Natural killer cell (primary cell): Measurements from ENCODE around the gene TMEM185B. TPM values are rescaled to one million over a fixed set of nuclear protein-coding genes. Genes with fewer than 3 reads are reported as not detected.

ENCODE experiments used
- ATAC-seq, 3 donors: fragments of 150-1000 bp in 2 of 3; fragments of 200-7000 bp in 1 of 3; cut with Tn5 transposase; 1 replicate in 1 of 3; 2 replicates in 2 of 3; pipeline ENCODE4 v1.10.0; 2021; ENCODE audit warnings: mild to moderate bottlenecking in 2 of 3, moderate library complexity in 2 of 3
- DNase-seq, 2 donors: peaks; one replicate each; pipeline versions ENCODE4 v3.0.0 to v3.0.0-alpha.2; 2013 to 2021; ENCODE audit warnings: mixed read lengths in 1 of 2
- H3K27ac ChIP-seq: one replicate; pipeline ENCODE4 v1.5.1; 2013; ENCODE audit warnings: mild to moderate bottlenecking, low read length
- H3K27me3 ChIP-seq: one replicate; pipeline ENCODE4 v1.6.1; 2013; ENCODE audit warnings: low read length; ENCODE audit not compliant: control insufficient read depth, insufficient read depth
- H3K36me3 ChIP-seq: one replicate; pipeline ENCODE4 v1.6.1; 2013; ENCODE audit warnings: low read length; ENCODE audit not compliant: control insufficient read depth, insufficient read depth
- H3K4me1 ChIP-seq: one replicate; pipeline ENCODE4 v1.6.1; 2013; ENCODE audit warnings: low read length; ENCODE audit not compliant: control insufficient read depth, insufficient read depth
- H3K4me3 ChIP-seq: one replicate; pipeline ENCODE4 v1.5.1; 2013; ENCODE audit warnings: low read length
- H3K9me3 ChIP-seq: one replicate; pipeline ENCODE4 v1.6.1; 2013; ENCODE audit warnings: low read length; ENCODE audit not compliant: control insufficient read depth, insufficient read depth
- H3K27ac Mint-ChIP-seq, 2 donors: one replicate each; pipeline ENCODE4 v1.8.0; 2022; ENCODE audit warnings: mild to moderate bottlenecking in 2 of 2, mixed read lengths in 2 of 2, moderate library complexity in 1 of 2
- H3K27me3 Mint-ChIP-seq, 2 donors: one replicate each; pipeline ENCODE4 v1.8.0; 2022; ENCODE audit warnings: low read depth in 2 of 2, mixed read lengths in 2 of 2
- H3K36me3 Mint-ChIP-seq: one replicate; pipeline ENCODE4 v1.8.0; 2022; ENCODE audit warnings: mixed read lengths
- H3K4me1 Mint-ChIP-seq, 2 donors: one replicate each; pipeline ENCODE4 v1.8.0; 2022; ENCODE audit warnings: mixed read lengths in 2 of 2
- H3K4me3 Mint-ChIP-seq: one replicate; pipeline ENCODE4 v1.8.0; 2022; ENCODE audit warnings: mild to moderate bottlenecking, moderate library complexity, mixed read lengths
- H3K9me3 Mint-ChIP-seq, 2 donors: one replicate each; pipeline ENCODE4 v1.8.0; 2022; ENCODE audit warnings: mixed read lengths in 2 of 2
- WGBS: methylation state at CpG from one replicate; pipeline ENCODE4 v1.1.7; 2013; ENCODE audit warnings: missing lambda C conversion rate; ENCODE audit not compliant: insufficient coverage; 5-methylcytosine and 5-hydroxymethylcytosine counted together
- intact Hi-C: fragments of 100-400 bp; cut with micrococcal nuclease; formaldehyde crosslinking; loops from one replicate; pipeline ENCODE4 v1.14.2; 2022
- total RNA-seq, 4 donors: library from RNA; stranded (reverse); fragments of 120-200 nt in 1 of 4; gene quantifications; one replicate each; pipeline versions ENCODE4 v1.2.3 to v1.2.4, GENCODE V29; 2013 to 2022
- TF ChIP-seq, protein P1 (sequence below): fragments of 200-600 bp; IDR thresholded peaks from one replicate; pipeline ENCODE4 v1.8.0; 2022; ENCODE audit warnings: antibody characterized with exemption

TMEM185B gene
- total RNA-seq, 3 donors from 2014 or later (not counting 1 experiment from before 2014, with no cell fraction given), result 19.9 to 25.2 (median 19.9) TPM

DNA sequence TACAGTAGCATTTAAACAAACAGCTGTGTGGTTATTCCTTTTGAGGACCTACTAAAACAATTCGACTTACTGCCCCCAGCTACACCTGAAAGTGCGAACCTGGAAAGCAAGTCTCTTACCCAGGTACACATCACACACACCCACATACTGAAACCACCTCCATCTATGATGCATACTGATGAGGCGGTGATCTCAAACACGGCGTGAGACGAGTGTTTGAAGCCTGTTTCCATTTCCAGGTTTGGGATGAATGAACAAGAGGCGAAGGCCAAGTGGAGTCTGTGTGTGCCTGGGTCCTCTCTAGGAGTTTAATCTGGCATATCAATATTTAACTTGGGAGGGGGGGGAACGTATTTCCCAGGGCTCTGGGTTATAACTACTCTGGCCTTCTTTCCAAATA, 1.6 kb downstream of the TMEM185B start:
- peak overlapping the region; percentile 88 for H3K4me3 Mint-ChIP-seq
- H3K27ac Mint-ChIP-seq, result peak overlapping the region; percentile 83 to 89
- H3K4me1 Mint-ChIP-seq, result peaks cover 31 to 50% of the 10 kb centered on the region in 2 donors
- H3K9me3 Mint-ChIP-seq, result no peaks in the 10 kb centered on the region
- 99% methylated on average over 8 of the region's 8 CpGs for WGBS
- Histone ChIP-seq H3K4me3 (no peak overlapping the region), H3K27ac (no peak overlapping the region), H3K27me3 (no peaks in the 10 kb centered on the region), H3K9me3 (no peaks in the 10 kb centered on the region), H3K36me3 (no peaks in the 10 kb centered on the region), H3K4me1 (peaks cover 25% of the 10 kb centered on the region)
- no peaks in the 10 kb centered on the region for H3K27me3 Mint-ChIP-seq
- TF ChIP-seq, protein P1, sequence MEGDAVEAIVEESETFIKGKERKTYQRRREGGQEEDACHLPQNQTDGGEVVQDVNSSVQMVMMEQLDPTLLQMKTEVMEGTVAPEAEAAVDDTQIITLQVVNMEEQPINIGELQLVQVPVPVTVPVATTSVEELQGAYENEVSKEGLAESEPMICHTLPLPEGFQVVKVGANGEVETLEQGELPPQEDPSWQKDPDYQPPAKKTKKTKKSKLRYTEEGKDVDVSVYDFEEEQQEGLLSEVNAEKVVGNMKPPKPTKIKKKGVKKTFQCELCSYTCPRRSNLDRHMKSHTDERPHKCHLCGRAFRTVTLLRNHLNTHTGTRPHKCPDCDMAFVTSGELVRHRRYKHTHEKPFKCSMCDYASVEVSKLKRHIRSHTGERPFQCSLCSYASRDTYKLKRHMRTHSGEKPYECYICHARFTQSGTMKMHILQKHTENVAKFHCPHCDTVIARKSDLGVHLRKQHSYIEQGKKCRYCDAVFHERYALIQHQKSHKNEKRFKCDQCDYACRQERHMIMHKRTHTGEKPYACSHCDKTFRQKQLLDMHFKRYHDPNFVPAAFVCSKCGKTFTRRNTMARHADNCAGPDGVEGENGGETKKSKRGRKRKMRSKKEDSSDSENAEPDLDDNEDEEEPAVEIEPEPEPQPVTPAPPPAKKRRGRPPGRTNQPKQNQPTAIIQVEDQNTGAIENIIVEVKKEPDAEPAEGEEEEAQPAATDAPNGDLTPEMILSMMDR, result no peak
- ATAC-seq, result no peak
- no peak for DNase-seq
- H3K36me3 Mint-ChIP-seq, result no peaks in the 10 kb centered on the region
- intact Hi-C loops, result no loop called here

DNA sequence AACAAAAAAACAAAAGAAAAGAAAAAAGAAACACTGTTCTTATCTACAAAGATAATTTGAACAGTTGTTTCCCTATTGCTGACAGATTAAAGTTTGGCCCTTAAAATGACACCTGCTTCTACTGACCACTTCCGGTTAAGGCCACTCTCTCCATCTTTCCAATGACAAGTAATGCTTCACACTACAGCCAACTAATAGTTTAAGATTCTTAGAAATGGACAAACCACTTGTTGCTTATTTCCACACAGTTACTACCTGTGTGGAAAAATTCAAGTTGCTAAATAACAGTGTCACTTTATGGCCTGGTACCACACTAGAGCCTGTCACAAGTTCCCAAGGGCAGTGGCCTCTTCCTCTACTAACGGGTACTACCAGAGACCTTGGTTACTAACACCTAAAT, 2.4 kb downstream of the TMEM185B start:
- intact Hi-C loops, result no loop called here
- Histone ChIP-seq H3K27ac (no peak overlapping the region), H3K4me1 (peaks cover 25% of the 10 kb centered on the region), H3K4me3 (no peak overlapping the region), H3K27me3 (no peaks in the 10 kb centered on the region), H3K36me3 (no peaks in the 10 kb centered on the region), H3K9me3 (no peaks in the 10 kb centered on the region)
- no peak for ATAC-seq
- no peak for DNase-seq
- Mint-ChIP-seq H3K36me3 (no peaks in the 10 kb centered on the region), H3K9me3 (no peaks in the 10 kb centered on the region), H3K27me3 (no peaks in the 10 kb centered on the region), H3K27ac (peak overlapping the region; percentile 52 to 83), H3K4me1 (peaks cover 31 to 57% of the 10 kb centered on the region in 2 donors), H3K4me3 (peak overlapping the region; percentile 88)
- WGBS, result 65% methylated on average over 2 of the region's 2 CpGs
- TF ChIP-seq, protein P1, result no peak

DNA sequence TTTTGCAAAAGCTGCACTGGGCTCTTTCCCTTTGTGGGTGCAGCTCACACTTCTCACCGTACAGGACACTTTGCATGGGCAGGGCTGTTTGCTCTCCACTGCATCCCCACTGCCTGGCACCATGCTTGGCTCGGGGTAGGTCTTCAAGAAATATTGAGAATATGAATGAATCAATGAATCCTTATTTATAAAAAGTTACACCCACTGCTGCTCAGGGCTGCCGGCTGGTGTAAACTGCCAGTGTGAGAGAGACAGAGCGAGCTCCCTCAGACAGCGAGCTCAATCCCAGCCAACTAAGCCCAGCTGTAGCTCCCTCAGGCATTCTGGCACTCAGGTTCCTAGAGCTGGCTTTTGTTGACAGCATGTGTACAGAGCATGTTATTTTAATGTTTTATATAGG, 3.4 kb downstream of the TMEM185B start:
- 88% methylated on average over 4 of the region's 5 CpGs for WGBS
- no peaks in the 10 kb centered on the region for H3K36me3 Mint-ChIP-seq
- no peak for ATAC-seq
- H3K27ac Mint-ChIP-seq, result no peak overlapping the region
- intact Hi-C loops, result no loop called here
- TF ChIP-seq, protein P1, result no peak
- no peak overlapping the region for H3K4me3 Mint-ChIP-seq
- Histone ChIP-seq H3K4me3 (no peak overlapping the region), H3K27ac (no peak overlapping the region), H3K9me3 (no peaks in the 10 kb centered on the region), H3K4me1 (peaks cover 25% of the 10 kb centered on the region), H3K27me3 (no peaks in the 10 kb centered on the region), H3K36me3 (no peaks in the 10 kb centered on the region)
- no peaks in the 10 kb centered on the region for H3K27me3 Mint-ChIP-seq
- no peak for DNase-seq
- H3K4me1 Mint-ChIP-seq, result peaks cover 31 to 57% of the 10 kb centered on the region in 2 donors
- H3K9me3 Mint-ChIP-seq, result no peaks in the 10 kb centered on the region

DNA sequence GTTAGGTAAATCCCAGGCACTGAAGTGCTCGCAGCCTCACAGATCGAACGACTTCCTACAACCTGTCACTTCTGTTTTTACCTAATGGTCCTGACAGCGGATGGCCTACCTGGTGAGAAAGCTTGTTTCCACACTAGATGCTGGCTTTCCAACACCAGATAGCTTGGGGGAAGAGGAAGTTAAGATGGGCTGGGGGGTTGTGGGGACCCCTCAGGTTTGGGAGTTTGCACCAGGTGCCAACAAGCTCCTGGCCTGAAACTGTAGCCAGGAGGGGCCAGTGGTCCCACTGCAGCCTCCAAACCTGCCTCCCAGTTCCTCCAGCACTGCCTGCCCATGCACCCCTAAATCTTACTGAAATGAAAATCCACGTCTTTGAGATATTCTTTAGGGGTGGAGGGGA, 3.9 kb downstream of the TMEM185B start:
- TF ChIP-seq, protein P1, result no peak
- no peak for DNase-seq
- Histone ChIP-seq H3K4me1 (peaks cover 23% of the 10 kb centered on the region), H3K9me3 (no peaks in the 10 kb centered on the region), H3K27ac (no peak overlapping the region), H3K36me3 (no peaks in the 10 kb centered on the region), H3K4me3 (no peak overlapping the region), H3K27me3 (no peaks in the 10 kb centered on the region)
- WGBS, result 89% methylated on average over 5 of the region's 5 CpGs
- Mint-ChIP-seq H3K27ac (no peak overlapping the region), H3K9me3 (no peaks in the 10 kb centered on the region), H3K4me1 (peaks cover 29 to 55% of the 10 kb centered on the region in 2 donors), H3K27me3 (no peaks in the 10 kb centered on the region), H3K4me3 (no peak overlapping the region), H3K36me3 (no peaks in the 10 kb centered on the region)
- no peak for ATAC-seq
- intact Hi-C loops, result no loop called here
